ENCODE results near the gene LTBP1.

The LTBP1 gene

DNA sequence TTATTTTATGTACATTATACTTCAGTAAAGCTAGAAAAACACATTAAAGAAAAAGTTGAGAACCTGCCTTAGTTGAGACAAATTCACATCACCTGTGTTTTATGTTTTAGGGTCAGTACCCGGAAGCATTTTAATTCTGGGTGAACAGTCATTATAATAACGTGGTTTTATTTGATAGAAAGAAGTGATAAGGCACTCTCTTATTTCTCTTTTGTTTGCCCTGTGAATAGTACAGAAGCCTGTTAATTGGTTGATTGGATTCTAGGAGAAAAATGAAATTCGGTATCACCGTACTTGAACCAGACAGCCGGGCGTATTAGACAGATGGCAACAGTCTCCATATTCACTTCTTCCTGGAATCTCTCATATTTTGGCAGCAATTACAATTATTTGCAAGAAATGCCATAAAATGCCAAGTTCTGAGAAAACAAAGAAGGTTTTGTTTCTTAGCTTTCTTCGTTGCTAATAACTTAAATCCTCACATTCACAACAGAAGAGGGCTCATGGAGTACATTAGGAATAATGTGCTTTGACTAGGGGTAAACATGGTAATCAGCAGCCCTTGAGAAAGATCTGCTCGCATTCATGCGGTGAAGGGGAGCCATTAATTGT lies 361.0 kb downstream of the LTBP1 start:
- no peak for DNase-seq (ENCODE audit: low read depth)

DNA sequence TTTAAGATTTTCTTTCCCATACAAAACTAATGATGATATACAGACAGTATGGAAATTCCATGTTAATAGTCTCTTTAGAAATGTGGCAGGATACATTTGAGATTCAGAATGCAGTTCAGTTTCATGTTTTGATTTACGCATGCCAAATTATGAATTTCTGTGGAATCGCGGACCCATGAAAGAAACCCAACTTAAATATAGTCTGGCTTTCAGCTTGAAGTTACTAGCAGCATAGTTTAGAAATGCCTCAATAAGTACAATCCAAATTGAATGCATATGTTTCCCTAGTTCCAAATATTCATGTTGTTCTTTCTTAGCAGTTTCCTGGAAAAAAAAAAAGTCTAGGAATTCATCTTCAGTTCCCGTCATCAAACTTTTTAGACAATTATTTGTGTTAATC lies 365.6 kb downstream of the LTBP1 start:
- DNase-seq (ENCODE audit: low read depth): no peak

DNA sequence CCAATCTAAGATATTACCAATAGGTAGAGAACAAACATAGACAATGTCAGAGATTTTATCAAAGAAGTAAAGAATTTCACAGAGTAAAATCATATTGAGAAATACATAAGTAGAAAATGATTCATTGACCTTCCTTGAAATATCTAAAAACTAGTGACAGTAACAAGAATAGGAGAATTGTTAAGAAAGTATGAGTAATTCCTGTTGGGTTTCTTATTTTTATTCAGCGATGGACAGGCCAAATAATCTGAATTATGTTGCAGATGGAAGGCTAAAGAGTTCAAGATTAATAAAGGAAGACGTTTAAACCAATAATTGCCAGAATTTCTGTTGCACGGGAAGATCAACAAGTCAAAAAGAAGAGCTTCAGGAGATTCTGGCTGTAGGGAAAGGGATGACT lies 366.3 kb downstream of the LTBP1 start:
- no peak for DNase-seq (ENCODE audit: low read depth)

DNA sequence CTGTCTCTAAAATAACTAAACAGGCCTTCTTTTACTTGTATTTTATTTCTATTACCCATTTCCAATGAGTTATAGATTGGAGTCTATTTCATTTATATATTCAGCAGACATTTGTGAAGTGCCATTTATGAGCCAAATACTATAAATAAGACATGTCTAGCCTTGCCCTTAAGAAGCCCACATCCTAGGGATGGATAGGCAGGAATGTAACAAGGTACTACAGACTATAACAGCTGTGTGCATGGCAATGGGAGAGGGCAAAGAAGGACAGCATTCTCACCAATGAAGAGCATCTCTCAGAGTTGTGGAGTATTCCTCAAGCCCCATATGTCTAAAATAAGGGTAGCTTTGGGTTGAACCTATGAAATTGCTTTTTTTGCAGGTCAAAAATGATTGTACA lies 367.8 kb downstream of the LTBP1 start:
- DNase-seq (ENCODE audit: low read depth): no peak

DNA sequence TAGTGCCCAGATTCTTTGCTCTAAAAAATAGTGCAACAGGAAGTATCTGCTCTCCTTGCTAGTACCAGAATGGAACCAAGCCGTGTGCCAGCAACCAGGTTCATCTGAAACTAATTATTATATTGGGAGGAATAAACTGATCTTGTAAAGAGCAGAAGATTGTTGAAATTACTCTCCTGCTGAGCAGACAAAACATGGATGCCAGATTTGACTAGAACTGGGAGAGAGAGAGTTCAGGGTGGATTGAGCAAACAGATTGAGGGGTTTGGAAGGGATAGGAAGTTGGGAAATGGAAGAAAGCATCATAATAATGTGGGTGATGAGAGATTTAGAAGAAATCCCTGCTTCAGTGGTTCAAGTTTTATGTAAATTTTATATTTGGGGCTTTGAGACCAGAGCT lies 369.6 kb downstream of the LTBP1 start:
- DNase-seq (ENCODE audit: low read depth): no peak

DNA sequence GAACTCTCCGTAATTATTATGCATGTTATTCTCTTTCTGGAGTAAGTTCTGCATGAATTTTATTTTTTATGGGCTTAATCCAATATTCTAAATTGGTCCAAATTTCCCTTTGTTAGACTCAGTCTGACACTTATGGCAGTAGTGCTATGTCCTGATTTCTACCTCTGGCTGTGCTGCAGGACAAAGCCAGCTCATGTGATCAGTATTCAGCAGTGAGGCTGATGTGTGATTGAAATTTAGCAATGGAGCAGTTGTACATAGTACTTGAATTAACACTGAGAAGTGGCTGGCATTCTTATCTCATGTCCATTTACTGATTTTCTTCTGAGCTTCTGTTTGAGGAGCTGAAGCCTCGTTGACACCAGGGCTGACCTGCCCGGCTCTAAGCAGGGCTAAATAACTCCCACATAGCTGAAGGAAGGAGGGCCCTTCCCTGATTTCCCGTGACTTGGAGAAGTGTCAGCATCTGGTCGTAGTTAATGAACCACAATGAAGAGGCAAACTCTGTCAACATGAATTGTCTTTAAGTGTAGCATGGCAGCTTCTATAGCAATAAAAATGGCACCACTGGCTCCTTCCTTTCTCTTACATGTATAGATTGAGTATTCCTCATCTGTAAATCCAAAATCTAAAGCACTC lies 370.7 kb downstream of the LTBP1 start:
- no peak for DNase-seq (ENCODE audit: low read depth)

DNA sequence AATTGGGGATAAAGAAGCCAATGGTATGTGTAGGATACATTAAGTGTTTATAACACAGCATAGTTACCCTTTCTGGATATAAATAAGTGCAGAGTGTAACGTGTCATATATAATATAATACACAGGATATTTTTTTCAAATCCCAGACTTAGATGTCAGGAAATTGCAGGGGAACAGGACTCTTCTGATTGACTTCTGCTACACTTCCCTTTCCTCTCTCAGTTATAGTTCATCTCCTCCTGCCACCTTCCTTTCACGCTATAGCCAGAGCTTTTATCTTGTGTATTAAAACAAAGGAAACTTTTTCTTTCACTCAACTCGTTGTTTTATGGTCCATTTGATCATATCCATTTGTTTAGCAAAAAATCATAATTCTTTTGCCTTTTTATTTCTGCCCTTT lies 371.7 kb downstream of the LTBP1 start:
- no peak for DNase-seq (ENCODE audit: low read depth)

DNA sequence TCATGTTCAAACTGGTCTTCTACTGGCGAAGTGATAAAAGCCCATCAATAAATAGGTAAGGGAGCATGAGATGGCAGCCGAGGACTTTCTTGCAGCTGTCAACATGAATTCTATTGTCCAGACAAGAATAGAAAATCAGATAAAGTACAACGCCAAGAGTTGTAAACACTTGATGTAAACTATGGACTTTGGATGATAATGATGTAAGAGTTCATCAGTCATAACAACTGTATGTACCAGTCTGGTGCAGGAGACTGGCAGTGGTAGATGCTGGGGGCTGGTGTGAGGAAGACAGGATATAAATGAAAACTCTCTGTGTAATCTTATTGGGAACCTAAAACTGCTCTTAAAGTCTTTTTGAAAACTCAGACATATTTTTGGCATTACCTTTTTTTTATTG lies 373.8 kb downstream of the LTBP1 start:
- DNase-seq (ENCODE audit: low read depth): no peak

DNA sequence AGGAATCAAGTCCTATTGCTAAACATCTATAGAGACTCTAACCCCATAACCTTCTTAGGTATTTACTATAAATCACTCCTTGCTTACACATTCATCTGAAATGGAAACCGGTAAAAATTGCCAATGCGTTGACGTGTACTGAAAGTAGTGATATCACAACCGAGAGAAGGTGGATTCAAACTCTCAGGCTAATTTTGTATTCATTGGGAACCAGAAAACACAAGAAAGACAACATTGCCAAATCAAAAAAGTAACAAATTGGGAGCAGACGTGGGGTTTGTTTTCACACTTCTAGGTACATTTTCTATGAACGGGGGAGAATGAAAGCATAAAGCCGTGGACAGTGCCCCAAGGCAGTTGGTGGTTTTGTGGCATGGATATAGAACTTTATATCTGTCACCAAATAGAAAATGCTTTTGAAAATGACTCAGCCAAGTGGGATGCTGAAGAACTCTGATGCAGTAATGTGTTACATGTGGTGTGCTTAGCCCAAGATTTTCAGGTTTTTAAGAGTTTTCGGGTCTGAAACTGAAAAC lies 374.6 kb downstream of the LTBP1 start:
- peak; percentile 52 for DNase-seq (ENCODE audit: low read depth)

DNA sequence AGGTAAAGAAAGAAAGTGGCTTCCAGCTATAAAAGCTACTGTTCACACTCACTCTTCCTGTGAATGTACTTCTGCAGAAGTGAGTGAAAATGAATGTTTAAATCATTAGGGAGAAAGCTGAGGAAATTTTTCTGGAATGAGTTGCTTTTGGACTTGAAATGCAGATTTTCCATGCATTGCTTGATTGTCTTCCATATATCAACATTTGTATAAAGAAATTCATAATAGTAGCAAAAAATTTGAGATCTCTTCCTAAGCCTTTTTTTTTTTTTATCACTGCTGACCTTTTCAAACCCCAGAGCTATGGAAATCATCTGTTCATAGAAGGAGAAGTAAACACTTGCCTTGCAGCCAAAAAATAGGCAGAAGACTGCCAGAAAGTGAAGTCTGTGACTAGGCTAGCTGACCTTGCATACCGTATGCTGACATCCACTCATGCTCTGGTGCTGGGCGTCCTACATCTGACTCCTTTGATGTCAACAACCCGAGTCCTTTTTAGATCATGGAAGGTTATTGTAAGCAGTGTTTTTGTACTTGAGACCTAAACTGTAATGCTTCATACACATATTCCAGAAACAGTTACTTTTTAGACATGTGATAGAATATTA lies 375.2 kb downstream of the LTBP1 start:
- DNase-seq (ENCODE audit: low read depth): peak; percentile 84

DNA sequence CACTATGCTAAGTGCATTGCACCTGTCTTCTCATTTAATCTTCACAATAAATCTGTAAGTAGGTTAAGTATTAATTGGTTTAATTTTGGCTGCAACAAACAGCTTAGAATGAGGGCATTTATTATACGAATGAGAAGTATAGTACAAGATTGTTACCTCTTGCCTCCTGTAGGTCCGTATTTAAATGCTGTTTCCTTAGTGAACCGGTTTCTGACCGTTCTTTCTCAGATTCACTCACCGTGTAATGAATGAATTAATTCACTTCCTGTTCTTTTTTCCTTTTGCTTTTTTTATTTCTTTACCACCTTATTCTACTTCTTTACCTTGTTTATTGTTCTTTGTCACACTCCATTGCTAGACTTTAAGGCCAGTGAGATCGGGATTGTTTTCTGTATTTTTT lies 375.9 kb downstream of the LTBP1 start:
- no peak for DNase-seq (ENCODE audit: low read depth)

DNA sequence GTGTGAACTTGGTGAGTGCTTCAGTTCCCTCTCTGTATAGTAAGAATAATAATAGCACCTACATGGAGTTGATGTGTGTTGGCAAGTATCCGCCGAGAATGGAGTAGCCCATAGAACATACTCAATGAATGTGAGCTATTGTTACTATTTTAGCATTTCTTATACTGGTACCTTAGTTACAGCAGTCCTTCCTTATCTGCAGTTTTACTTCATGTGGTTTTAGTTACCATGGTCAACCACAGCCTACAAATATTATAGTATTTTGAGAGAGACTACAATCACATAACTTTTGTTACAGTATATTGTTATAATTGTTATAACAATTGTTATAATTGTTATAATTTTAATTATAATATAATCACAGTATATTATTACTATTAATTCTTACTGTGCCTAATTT lies 377.2 kb downstream of the LTBP1 start:
- DNase-seq (ENCODE audit: low read depth): no peak

DNA sequence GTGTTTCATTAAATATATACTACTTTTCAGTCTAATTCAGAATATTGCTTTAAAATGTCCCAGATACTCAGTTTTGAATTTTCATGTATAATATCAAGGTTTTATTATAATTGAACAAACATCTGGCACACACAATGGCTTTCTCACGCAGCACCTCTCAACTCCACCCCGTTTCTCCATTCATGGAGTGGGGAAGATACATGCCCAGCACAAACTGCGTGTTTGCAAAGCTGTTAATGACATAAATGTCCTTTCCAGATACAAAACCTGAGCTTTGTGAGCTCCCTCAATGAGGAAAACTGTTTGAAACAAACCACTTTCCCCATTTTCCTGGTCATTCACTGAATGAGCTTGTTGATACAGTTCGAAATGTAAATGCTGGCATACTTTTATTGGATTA lies 379.3 kb downstream of the LTBP1 start:
- no peak for DNase-seq (ENCODE audit: low read depth)

DNA sequence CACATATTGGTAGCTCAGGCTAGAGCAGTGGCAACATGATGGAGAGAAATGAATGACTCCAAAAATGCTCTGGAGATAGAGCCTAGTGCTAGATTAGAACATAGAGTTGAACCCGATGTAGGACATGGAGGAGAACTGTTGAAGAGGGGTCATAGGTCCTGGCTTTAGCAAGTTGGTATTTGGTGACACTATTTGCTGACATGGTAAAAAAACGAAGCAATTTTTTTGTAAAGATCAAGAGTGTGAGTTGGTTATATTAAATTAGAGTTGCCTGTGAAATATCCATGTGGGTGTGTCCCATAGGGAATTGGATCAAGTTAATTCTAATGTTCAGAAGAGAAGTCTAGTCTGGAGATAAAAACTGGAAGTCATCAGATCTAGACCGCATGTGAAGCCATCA lies 386.7 kb downstream of the LTBP1 start:
- DNase-seq (ENCODE audit: low read depth): no peak

DNA sequence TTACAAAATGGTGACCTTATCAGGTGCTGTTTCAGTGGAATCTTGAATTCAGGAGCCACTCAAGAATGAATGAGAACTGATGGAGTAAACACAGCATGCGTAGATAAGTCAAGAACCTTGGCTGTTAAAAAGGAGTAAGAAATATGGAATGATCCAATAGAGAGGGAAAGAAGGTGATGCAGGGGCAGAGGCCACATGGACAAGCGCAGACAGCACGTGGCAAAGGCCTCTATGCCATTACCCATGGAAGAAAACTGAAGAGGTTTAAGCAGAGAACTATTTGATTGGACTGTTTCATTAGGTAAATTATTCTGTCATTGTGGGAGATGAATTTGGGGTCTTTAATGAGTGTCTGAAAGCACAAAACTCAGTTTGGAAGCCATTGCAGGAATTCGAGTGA lies 387.3 kb downstream of the LTBP1 start:
- no peak for DNase-seq (ENCODE audit: low read depth)

DNA sequence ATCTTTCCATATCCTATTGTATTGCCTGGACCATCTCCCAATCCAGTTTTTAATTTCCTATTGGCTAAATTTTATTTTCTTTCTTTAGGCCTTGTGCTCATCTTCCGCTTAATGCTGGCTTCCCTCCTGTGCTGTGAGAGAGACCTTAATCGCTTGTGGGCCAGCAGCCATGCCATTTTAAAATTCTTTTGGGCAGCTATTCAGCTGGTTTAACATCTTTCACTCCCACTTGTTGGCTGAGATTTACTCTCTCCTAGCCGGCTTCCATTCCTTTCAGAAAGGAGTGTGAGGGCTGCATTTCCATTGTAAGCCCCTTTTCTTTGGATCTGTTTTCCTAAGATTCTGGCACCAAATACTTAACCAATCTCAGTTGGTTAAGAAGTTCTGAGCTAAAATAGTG lies 388.8 kb downstream of the LTBP1 start:
- DNase-seq (ENCODE audit: low read depth): no peak

DNA sequence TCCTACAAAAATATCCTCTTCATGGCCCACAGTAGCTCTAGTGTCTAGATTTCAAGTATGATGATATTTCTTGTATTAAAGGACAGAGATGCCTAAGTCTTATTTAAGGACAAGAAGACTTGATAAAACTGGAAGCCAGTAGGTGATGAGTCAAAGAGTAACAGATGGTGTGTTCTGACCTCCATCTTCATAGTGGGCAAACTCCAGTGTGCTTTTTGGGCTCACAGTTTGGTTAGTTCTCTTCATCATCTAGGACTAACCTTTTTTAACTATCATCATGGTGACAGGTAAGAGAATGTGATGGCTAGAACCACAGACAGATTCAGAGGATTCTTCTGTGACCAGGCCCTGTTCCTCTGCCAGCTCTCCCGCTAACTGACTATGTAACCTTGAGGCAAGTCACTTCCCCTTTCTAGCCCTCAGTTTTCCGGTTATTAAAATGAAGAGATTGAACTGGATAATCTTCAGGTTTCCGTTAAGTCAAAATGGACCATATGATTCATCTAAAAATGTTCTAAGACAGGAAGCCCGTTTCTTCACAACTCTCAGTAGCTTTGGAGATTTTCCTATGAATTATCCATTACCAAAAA lies 389.4 kb downstream of the LTBP1 start:
- DNase-seq (ENCODE audit: low read depth): no peak

DNA sequence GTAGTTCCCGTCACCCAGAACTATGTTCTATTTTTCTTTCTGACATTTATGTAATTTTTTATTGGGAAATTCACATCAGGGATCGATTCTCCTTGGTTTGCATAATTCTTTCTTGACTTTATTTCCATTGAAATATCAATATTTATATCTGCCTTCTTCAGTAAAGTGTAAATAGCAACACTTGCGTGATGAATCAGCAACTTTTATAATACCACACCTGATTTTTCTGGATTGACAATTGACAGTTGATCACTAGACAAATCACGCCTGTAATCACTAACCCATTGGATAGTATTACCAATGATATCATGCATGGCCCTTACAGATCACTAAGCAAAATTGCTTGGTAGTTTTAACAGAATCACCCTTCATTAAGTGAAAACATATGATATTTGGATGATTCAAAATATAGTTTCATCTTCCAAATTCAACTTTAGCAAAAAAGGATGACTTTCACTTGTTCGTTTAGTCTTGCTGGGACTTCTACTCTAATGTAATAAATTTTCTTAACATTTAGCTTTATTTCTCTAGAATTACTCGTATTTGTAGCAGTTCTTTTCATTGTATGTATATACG lies 390.7 kb downstream of the LTBP1 start:
- DNase-seq (ENCODE audit: low read depth): no peak

DNA sequence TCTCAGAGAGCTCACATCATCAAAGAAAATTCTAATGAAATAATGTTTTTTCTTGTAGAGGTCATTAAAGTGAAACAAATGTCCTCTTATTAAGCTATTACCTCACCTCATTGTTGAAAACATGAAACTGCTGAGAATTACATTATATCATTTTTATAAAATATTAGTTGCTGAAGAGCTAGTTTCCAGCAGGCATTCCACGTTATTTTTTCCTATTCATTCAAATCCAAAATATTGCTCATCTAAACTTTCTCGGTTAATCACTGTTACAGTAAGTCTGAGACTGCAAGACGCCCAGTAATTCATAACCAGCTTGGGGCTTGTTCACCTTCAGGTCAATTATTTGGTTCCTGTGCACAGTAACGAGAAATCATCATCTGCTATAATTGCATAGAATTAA lies 391.2 kb downstream of the LTBP1 start:
- DNase-seq (ENCODE audit: low read depth): no peak

DNA sequence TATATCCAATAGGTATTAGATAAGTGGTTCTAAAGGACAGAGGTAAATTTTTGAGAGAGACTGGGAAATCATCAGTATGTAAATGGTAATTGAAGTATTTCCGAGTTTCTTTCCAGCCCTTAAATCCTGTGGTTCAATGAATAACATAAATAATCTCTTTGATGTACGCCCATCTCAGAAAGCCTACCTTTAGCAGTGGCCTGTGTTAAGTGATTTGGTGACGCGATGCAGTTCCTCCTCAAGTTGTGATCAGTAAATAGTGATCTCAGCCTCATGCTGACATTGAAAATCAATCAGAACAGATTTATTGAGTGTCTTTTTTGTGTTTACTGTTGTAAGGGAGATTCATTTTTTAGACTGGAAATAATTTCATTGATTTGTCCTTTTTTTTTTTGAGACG lies 392.5 kb downstream of the LTBP1 start:
- no peak for DNase-seq (ENCODE audit: low read depth)

DNA sequence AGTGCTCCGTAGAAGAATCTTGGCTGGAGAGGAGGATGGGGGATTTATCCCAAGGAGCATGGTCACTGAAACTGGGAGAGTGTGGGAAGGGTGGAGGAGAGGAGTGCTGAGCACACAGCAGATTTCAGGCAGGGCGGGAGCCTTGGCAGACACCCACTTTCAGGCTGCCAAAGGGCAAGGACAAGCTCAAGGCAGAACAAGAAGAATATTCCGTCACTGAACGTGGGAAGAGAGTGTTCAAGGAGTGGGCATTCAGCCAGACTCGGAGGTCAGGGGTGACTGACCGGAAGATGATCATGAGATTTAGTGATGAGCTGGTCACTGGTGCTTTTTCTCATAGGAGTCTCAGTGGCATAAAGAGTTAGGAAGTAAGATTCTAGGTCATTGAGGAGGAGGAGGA lies 393.5 kb downstream of the LTBP1 start:
- no peak for DNase-seq (ENCODE audit: low read depth)

DNA sequence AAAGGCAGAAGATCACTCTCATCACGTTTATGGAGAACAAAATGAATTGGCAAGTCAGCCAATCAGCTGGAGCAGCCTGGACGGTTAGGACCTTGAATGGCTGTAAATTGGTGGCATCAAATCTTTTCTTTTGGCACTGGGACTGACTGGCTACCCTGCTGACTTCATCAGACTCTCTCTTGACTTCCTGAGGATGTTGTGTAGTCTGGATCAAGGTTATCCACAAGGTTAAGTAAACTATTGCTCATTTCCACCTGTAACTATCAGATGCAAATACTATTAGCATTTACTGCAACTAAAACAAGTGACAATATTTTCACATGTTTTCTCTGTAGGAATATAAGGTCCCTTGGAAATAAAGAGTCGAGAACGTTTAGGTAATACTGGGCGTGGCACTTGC lies 395.4 kb downstream of the LTBP1 start:
- no peak for DNase-seq (ENCODE audit: low read depth)

DNA sequence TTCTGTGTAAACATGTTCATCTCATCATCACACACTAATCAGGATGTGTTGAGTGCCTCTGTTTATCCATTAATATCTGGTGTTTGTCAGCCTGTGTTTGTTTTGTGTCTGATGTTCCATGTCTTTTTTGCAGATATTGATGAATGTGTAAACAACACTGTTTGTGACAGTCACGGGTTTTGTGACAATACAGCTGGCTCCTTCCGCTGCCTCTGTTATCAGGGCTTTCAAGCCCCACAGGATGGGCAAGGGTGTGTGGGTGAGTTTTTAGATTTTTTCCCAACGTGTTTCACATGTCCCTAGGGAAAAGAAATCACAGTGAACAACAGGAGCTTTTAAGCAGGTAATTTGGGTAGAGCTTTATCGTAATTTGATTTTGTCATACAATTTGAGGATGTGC lies 396.0 kb downstream of the LTBP1 start:
- DNase-seq (ENCODE audit: low read depth): no peak

Data from fibroblast of the conjunctiva (primary cell).